H1 (cell line): ENCODE data around the gene CANX. TPM values are rescaled to one million over a fixed set of nuclear protein-coding genes. Genes with fewer than 3 reads are reported as not detected.

Experiments
- CBX8 ChIP-seq: fragments of 300-800, 300-1000 bp; sonication (generic); IDR thresholded peaks from 2 replicates; pipeline ENCODE4 v1.7.1; 2016; ENCODE audit warnings: low read depth, low read length, borderline replicate concordance
- CHD7 ChIP-seq: fragments of 300-600 bp; sonication (generic); IDR thresholded peaks from 2 replicates; pipeline ENCODE4 v1.7.1; 2012; ENCODE audit warnings: low read length, moderate library complexity, mild to moderate bottlenecking, inconsistent platforms; ENCODE audit not compliant: insufficient replicate concordance
- CTCF ChIP-seq, 3 experiments: IDR thresholded peaks; 1 replicate in 2 of 3; 2 replicates in 1 of 3; pipeline versions ENCODE4 v1.5.1 to v1.6.1; 2011; ENCODE audit warnings: low read length in 3 of 3, mild to moderate bottlenecking in 3 of 3, inconsistent platforms in 2 of 3, low read depth in 1 of 3, moderate library complexity in 1 of 3; ENCODE audit not compliant: insufficient read depth in 1 of 3; ENCODE audit errors: control extremely low read depth in 1 of 3
- EGR1 ChIP-seq: IDR thresholded peaks from 2 replicates; pipeline ENCODE4 v1.6.1; 2011; ENCODE audit warnings: low read depth, low read length, borderline replicate concordance
- SIN3A ChIP-seq, 2 experiments: IDR thresholded peaks in 1 of 2; conservative IDR thresholded peaks in 1 of 2; 2 replicates each; pipeline ENCODE4 v1.6.1; 2011 to 2012; ENCODE audit warnings: low read length in 2 of 2, improper control_type of control experiment in 1 of 2, low read depth in 1 of 2, mild to moderate bottlenecking in 1 of 2
- SIX5 ChIP-seq: IDR thresholded peaks from 2 replicates; pipeline ENCODE4 v1.6.1; 2011; ENCODE audit warnings: mild to moderate bottlenecking, low read depth, low read length
- TAF7 ChIP-seq: optimal IDR thresholded peaks from 2 replicates; pipeline ENCODE3; 2011; ENCODE audit warnings: low read depth, mild to moderate bottlenecking, inconsistent platforms, low read length, moderate library complexity, borderline replicate concordance
- polyA plus RNA-seq, 7 experiments: library from polyadenylated mRNA; depleted of rRNA in 3 of 7; stranded (reverse) in 5 of 7; unstranded in 2 of 7; fragments of >200 nt in 5 of 7; fragments of 200-250 nt in 2 of 7; gene quantifications; 1 replicate in 5 of 7; 2 replicates in 1 of 7; 4 replicates in 1 of 7; pipeline versions ENCODE4 v1.2.1 to v1.2.3, GENCODE V29; 2011 to 2013; ENCODE audit warnings: missing spikeins in 2 of 7, mixed read lengths in 2 of 7
- total RNA-seq: library from RNA; stranded (reverse); fragmentation: NEBNext Ultra II Directional; extraction: Animal tissue kit (Norgen Biotek cat#: 25700); gene quantifications from 2 replicates; pipeline ENCODE4 v1.2.1, GENCODE V29; 2021

Gene CANX
- total and polyA plus RNA-seq, 2 of the 8 experiments (the other 6 are each of a cell fraction or from before 2014, with no cell fraction given): 136 to 691 TPM

GRCh38 chr5:179766726-179767455 is 68.1 kb downstream of the CANX start (continued):
- TF ChIP-seq CHD7: no peak
- TF ChIP-seq SIN3A (conservative IDR thresholded peaks at IDR 0.05 in 1 of 2, IDR thresholded peaks at IDR 0.05 in 1 of 2; ENCODE audit: low read depth in 1 of 2, low read length in 2 of 2): no peak
- TF ChIP-seq SIX5: no peak
- TF ChIP-seq CBX8: no peak
- TF ChIP-seq EGR1: no peak
- TF ChIP-seq TAF7: no peak
- TF ChIP-seq CTCF (IDR thresholded peaks at IDR 0.05; ENCODE audit: control extremely low read depth in 1 of 3, insufficient read depth in 1 of 3, low read depth in 1 of 3, low read length in 3 of 3): no peak
